ENCODE data around the gene DEPDC1. TPM values are rescaled to one million over a fixed set of nuclear protein-coding genes. Genes with fewer than 3 reads are reported as not detected.

DEPDC1 gene
- total and polyA plus RNA-seq, 12 donors, result 0.03 to 6.7 (median 0.58) TPM; not detected in 1

DNA sequence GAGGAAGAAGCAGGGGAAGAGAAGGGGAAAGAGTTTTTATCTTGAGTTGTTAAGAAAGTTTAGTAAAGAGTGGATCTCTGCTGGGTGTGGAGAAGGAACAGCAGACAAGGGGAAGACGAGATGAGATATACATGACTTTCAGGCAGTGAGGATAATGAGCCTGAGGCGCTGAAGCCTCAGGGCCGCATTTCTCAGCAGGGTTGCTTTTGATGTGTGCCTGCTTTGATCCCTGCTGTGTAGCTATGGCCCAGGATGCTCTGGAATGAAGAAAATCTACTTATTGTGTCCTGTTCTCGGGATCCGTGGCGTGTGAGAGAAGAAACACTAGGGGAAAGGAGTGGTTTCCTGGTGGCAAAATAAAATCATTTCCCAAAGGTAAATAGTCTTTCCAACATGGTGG, 32.0 kb downstream of the DEPDC1 start:
- Histone ChIP-seq H3K36me3 (replicated peaks in 1 of 2) (no peaks in the 10 kb centered on the region), H3K4me1 (replicated peaks in 1 of 2) (no peaks in the 10 kb centered on the region), H3K27ac (no peak overlapping the region), H3K9me3 (replicated peaks in 1 of 3) (no peaks in the 10 kb centered on the region), H3K27me3 (no peaks in the 10 kb centered on the region), H3K4me3 (no peak overlapping the region)
- intact Hi-C loops (cut with DNase I), result loop anchor here in 1 of 2 donors (5.0 kb wide), 1 partner anchor 1272 kb away; no protein-coding TSS in a partner anchor
- WGBS, 4 donors, result 54 to 73% (median 69%) methylated on average over 6 of the region's 6 CpGs
- TF ChIP-seq, protein P1, sequence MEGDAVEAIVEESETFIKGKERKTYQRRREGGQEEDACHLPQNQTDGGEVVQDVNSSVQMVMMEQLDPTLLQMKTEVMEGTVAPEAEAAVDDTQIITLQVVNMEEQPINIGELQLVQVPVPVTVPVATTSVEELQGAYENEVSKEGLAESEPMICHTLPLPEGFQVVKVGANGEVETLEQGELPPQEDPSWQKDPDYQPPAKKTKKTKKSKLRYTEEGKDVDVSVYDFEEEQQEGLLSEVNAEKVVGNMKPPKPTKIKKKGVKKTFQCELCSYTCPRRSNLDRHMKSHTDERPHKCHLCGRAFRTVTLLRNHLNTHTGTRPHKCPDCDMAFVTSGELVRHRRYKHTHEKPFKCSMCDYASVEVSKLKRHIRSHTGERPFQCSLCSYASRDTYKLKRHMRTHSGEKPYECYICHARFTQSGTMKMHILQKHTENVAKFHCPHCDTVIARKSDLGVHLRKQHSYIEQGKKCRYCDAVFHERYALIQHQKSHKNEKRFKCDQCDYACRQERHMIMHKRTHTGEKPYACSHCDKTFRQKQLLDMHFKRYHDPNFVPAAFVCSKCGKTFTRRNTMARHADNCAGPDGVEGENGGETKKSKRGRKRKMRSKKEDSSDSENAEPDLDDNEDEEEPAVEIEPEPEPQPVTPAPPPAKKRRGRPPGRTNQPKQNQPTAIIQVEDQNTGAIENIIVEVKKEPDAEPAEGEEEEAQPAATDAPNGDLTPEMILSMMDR (IDR thresholded peaks at IDR 0.05), result no peak
- TF ChIP-seq POLR2A (IDR thresholded peaks at IDR 0.05), result no peak
- DNase-seq, result no peak

DNA sequence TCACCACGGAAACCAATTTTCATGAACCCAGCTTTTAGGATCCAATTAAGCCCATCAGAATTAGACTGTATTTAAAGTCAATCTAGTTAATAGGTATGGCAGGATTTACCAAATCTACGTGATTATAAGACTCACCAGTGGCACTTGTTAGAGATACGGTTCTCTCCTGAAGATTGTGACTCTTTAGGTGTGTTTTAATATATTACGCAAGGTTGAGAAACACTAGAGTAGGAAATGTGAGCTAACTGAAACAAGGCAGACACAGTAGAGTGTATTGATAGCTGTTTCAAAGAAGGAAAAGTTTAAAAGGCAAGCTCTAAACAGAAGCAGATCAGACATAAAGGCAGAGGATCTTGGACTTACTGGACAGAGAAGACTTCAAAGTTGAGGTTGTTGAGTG, 35.9 kb downstream of the DEPDC1 start:
- Histone ChIP-seq H3K36me3 (replicated peaks in 1 of 2) (no peaks in the 10 kb centered on the region), H3K4me3 (no peak overlapping the region), H3K4me1 (replicated peaks in 1 of 2) (no peaks in the 10 kb centered on the region), H3K9me3 (replicated peaks in 1 of 3) (no peaks in the 10 kb centered on the region), H3K27me3 (no peaks in the 10 kb centered on the region), H3K27ac (no peak overlapping the region)
- 88 to 93% (median 90%) methylated on average over 4 of the region's 4 CpGs for WGBS, 4 donors
- no peak for DNase-seq
- intact Hi-C loops (cut with DNase I), result no loop called here
- TF ChIP-seq, protein P1 (IDR thresholded peaks at IDR 0.05), result no peak
- no peak for TF ChIP-seq POLR2A (IDR thresholded peaks at IDR 0.05)

DNA sequence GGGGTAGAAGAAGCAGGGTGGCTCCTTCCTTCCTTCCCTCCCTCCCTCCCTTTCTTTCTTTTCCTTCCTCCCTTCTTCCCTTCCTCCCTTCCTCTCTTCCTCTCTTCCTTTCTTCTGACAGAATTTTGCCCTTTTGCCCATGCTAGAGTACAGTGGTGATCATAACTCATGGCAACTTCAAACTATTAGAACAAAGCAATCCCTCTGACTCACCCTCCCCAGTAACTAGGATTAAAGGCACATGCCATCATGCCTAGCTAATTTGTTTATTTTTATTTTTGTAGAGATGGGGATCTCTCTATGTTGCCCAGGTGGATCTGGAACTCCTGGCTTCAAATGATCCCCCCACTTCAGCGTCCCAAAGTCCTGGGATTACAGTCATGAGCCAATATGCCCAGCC, 37.1 kb downstream of the DEPDC1 start:
- Histone ChIP-seq H3K9me3 (replicated peaks in 1 of 3) (no peaks in the 10 kb centered on the region), H3K27ac (no peak overlapping the region), H3K4me1 (replicated peaks in 1 of 2) (no peaks in the 10 kb centered on the region), H3K27me3 (no peaks in the 10 kb centered on the region), H3K4me3 (no peak overlapping the region), H3K36me3 (replicated peaks in 1 of 2) (no peaks in the 10 kb centered on the region)
- no peak for TF ChIP-seq POLR2A (IDR thresholded peaks at IDR 0.05)
- TF ChIP-seq, protein P1 (IDR thresholded peaks at IDR 0.05), result no peak
- DNase-seq, result no peak
- intact Hi-C loops (cut with DNase I), result no loop called here
- WGBS, 4 donors, result 75 to 85% (median 81%) methylated on average over 1 of the region's 1 CpG

DNA sequence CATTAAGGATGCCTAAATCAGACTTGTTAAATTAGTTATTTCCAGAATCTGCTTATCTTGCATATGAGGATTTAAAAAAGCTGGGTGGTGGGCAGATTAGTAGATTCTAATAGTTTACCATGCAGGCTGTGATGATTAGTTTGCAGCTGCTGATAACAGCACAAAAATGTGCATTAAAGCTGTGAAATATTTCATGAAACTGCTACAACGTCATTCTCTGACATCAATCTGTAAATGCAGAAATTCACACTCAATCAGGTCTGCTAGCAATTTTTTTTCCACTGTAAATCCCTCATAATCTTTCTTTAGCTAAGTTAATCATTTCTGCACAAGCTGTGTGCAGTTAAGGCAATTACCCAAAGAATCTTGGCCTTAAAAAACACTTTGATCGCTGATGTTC, 37.8 kb downstream of the DEPDC1 start:
- 79 to 90% (median 81%) methylated on average over 2 of the region's 2 CpGs for WGBS, 4 donors
- no peak overlapping the region for H3K4me3 ChIP-seq
- TF ChIP-seq POLR2A (IDR thresholded peaks at IDR 0.05), result no peak
- TF ChIP-seq, protein P1 (IDR thresholded peaks at IDR 0.05), result no peak
- H3K4me1 ChIP-seq (replicated peaks in 1 of 2), result no peaks in the 10 kb centered on the region
- H3K27me3 ChIP-seq, result no peaks in the 10 kb centered on the region
- no peak for DNase-seq
- no peaks in the 10 kb centered on the region for H3K36me3 ChIP-seq (replicated peaks in 1 of 2)
- intact Hi-C loops (cut with DNase I), result no loop called here
- no peaks in the 10 kb centered on the region for H3K9me3 ChIP-seq (replicated peaks in 1 of 3)
- no peak overlapping the region for H3K27ac ChIP-seq

All from adrenal gland (tissue), 12 donors.